Hematopoietic multipotent progenitor cell (in vitro differentiated cells): ENCODE results near the gene PRKAR1B. TPM values are rescaled to one million over a fixed set of nuclear protein-coding genes. Genes with fewer than 3 reads are reported as not detected.

Experiments
- DNase-seq, 3 donors: peaks; one replicate each; pipeline ENCODE4 v3.0.0-alpha.2; 2011 to 2015; ENCODE audit warnings: low read depth in 2 of 3, low spot score in 2 of 3
- total RNA-seq: library from RNA; depleted of rRNA; stranded (reverse); fragments of >200 nt; gene quantifications from one replicate; pipeline ENCODE4 v1.2.3, GENCODE V29; 2012

Gene PRKAR1B
- total RNA-seq = 11.6 TPM

- DNase-seq = peak in 1 of 3 donors; percentile 13
These were observed at the start of gene PRKAR1B for GRCh38 chr7:727104-727805. Gene PRKAR1B, minus strand, starts transcription at chr7:727281. Its CDS starts 15,776 bp downstream, at chr7:711505.

GRCh38 chr7:776381-776780, 49.3 kb upstream of the PRKAR1B start:
- no peak for DNase-seq

- peak; percentile 32 to 47 (median 43) for DNase-seq
These were observed 47.4 kb upstream of the PRKAR1B start for GRCh38 chr7:774161-775109.

GRCh38 chr7:773622-773915, 46.5 kb upstream of the PRKAR1B start:
- no peak for DNase-seq

GRCh38 chr7:772861-773621, 46.0 kb upstream of the PRKAR1B start:
- DNase-seq = no peak

GRCh38 chr7:772392-772791, 45.3 kb upstream of the PRKAR1B start:
- DNase-seq = no peak

GRCh38 chr7:772005-772294, 44.9 kb upstream of the PRKAR1B start:
- no peak for DNase-seq

- DNase-seq = peak in 2 of 3 donors; percentile 39 to 57
These were observed 44.3 kb upstream of the PRKAR1B start for GRCh38 chr7:771234-772004.

- no peak for DNase-seq
These were observed 43.7 kb upstream of the PRKAR1B start for GRCh38 chr7:770741-771166.

- no peak for DNase-seq
These were observed 43.3 kb upstream of the PRKAR1B start for GRCh38 chr7:770336-770735.

GRCh38 chr7:768881-769504, 41.9 kb upstream of the PRKAR1B start:
- DNase-seq = no peak

- no peak for DNase-seq
These were observed 41.1 kb upstream of the PRKAR1B start for GRCh38 chr7:767941-768731.

GRCh38 chr7:767580-767940, 40.5 kb upstream of the PRKAR1B start:
- no peak for DNase-seq

GRCh38 chr7:765383-765782, 38.3 kb upstream of the PRKAR1B start:
- no peak for DNase-seq

- no peak for DNase-seq
These were observed 36.7 kb upstream of the PRKAR1B start for GRCh38 chr7:763762-764161.

- DNase-seq = no peak
These were observed 35.8 kb upstream of the PRKAR1B start for GRCh38 chr7:762885-763284.

- DNase-seq = no peak
These were observed 34.5 kb upstream of the PRKAR1B start for GRCh38 chr7:761631-762030.

GRCh38 chr7:761101-761500, 34.0 kb upstream of the PRKAR1B start:
- no peak for DNase-seq

- no peak for DNase-seq
These were observed 32.9 kb upstream of the PRKAR1B start for GRCh38 chr7:760006-760405.

GRCh38 chr7:759569-759968, 32.5 kb upstream of the PRKAR1B start:
- no peak for DNase-seq
